Choroid plexus epithelial cell (primary cell): ENCODE results near the gene LCP1.

Experiments used
- DNase-seq: peaks from one replicate; pipeline ENCODE4 v3.0.0-alpha.2; 2010; ENCODE audit warnings: low read depth
- H3K4me3 ChIP-seq: 2 replicates; pipeline ENCODE4 v1.5.1; 2011; ENCODE audit warnings: low read depth, mild to moderate bottlenecking, control low read depth, low read length, moderate library complexity
- CTCF ChIP-seq: conservative IDR thresholded peaks from 2 replicates; pipeline ENCODE4 v1.5.1; 2011; ENCODE audit warnings: low read depth, mild to moderate bottlenecking, control low read depth, inconsistent platforms, low read length, moderate library complexity

Gene LCP1

GRCh38 chr13:46129955-46130618, 51.9 kb downstream of the LCP1 start:
- no peak for TF ChIP-seq CTCF
- H3K4me3 ChIP-seq = no peak overlapping the region
- DNase-seq = no peak

GRCh38 chr13:46129124-46129523, 52.9 kb downstream of the LCP1 start:
- H3K4me3 ChIP-seq = no peak overlapping the region
- no peak for TF ChIP-seq CTCF
- DNase-seq = no peak

GRCh38 chr13:46127358-46128023, 54.5 kb downstream of the LCP1 start:
- no peak for DNase-seq
- no peak for TF ChIP-seq CTCF
- H3K4me3 ChIP-seq = no peak overlapping the region

- H3K4me3 ChIP-seq = no peak overlapping the region
- TF ChIP-seq CTCF = peak; percentile 99
- DNase-seq = peak; percentile 90
Measured at GRCh38 chr13:46126552-46127357, 55.2 kb downstream of the LCP1 start.

GRCh38 chr13:46126056-46126455, 55.9 kb downstream of the LCP1 start:
- no peak for DNase-seq
- H3K4me3 ChIP-seq = no peak overlapping the region
- TF ChIP-seq CTCF = no peak

- no peak for DNase-seq
- H3K4me3 ChIP-seq = no peak overlapping the region
- TF ChIP-seq CTCF = no peak
Measured at GRCh38 chr13:46124967-46125933, 56.7 kb downstream of the LCP1 start.
